H1 (cell line): Measurements from ENCODE around the gene POLR2J. TPM values are rescaled to one million over a fixed set of nuclear protein-coding genes. Genes with fewer than 3 reads are reported as not detected.

Experiments
- CTCF ChIA-PET: fragments of 300-600 bp; sonication (Branson Sonifier 250); formaldehyde crosslinking; loops from one replicate; lab custom pipeline; 2021; ENCODE audit not compliant: partially characterized antibody; lab: Charles Lee
- POLR2A ChIA-PET: fragments of 300-600 bp; sonication (Branson Sonifier 250); formaldehyde crosslinking; loops from one replicate; lab custom pipeline; 2021; ENCODE audit warnings: inconsistent platforms; ENCODE audit not compliant: partially characterized antibody; lab: Charles Lee
- DNase-seq, 2 experiments: peaks; one replicate each; pipeline versions ENCODE4 v3.0.0 to v3.0.0-alpha.2; 2010 to 2022; ENCODE audit warnings: low spot score in 2 of 2, low read depth in 1 of 2, mixed read lengths in 1 of 2
- FAIRE-seq: peaks from 2 replicates; lab custom pipeline; 2011; peaks lifted over from hg19 to GRCh38; lab: Jason Lieb, UNC
- H2AFZ ChIP-seq: 2 replicates; pipeline ENCODE4 v1.8.1; 2012; ENCODE audit warnings: low read length, inconsistent platforms
- H2AK5ac ChIP-seq: 2 replicates; pipeline ENCODE4 v1.6.1; 2013; ENCODE audit warnings: low read depth, low read length
- H2BK120ac ChIP-seq: replicated peaks from 2 replicates; pipeline ENCODE3; 2013; ENCODE audit warnings: low read depth, low read length, inconsistent platforms
- H2BK12ac ChIP-seq: 2 replicates; pipeline ENCODE4 v1.6.1; 2013; ENCODE audit warnings: low read depth, low read length
- H2BK15ac ChIP-seq: 2 replicates; pipeline ENCODE4 v1.6.1; 2013; ENCODE audit warnings: low read length
- H2BK20ac ChIP-seq: 2 replicates; pipeline ENCODE4 v1.6.1; 2013; ENCODE audit warnings: low read length
- H2BK5ac ChIP-seq: 2 replicates; pipeline ENCODE4 v1.6.1; 2013; ENCODE audit warnings: low read depth, low read length
- H3K14ac ChIP-seq: 2 replicates; pipeline ENCODE4 v1.6.1; 2013; ENCODE audit warnings: inconsistent platforms; ENCODE audit not compliant: insufficient read length
- H3K18ac ChIP-seq: 2 replicates; pipeline ENCODE4 v1.6.1; 2013; ENCODE audit warnings: low read length; ENCODE audit errors: extremely low read depth
- H3K23ac ChIP-seq: 2 replicates; pipeline ENCODE4 v1.6.1; 2013; ENCODE audit warnings: inconsistent platforms; ENCODE audit not compliant: insufficient read length
- H3K23me2 ChIP-seq: 2 replicates; pipeline ENCODE4 v1.6.1; 2013; ENCODE audit warnings: low read depth, low read length
- H3K27ac ChIP-seq: 2 replicates; pipeline ENCODE4 v1.6.1; 2011; ENCODE audit warnings: low read depth, low read length, inconsistent platforms
- H3K27me3 ChIP-seq, 4 experiments: replicated peaks in 1 of 4; 1 replicate in 1 of 4; 2 replicates in 3 of 4; pipeline versions ENCODE4 v1.6.1 to v1.8.1; 2011 to 2013; ENCODE audit warnings: low read length in 3 of 4, mild to moderate bottlenecking in 3 of 4, inconsistent platforms in 2 of 4, mixed read lengths in 2 of 4, moderate library complexity in 1 of 4; ENCODE audit not compliant: control insufficient read depth in 3 of 4, insufficient read depth in 3 of 4; ENCODE audit errors: extremely low read depth in 1 of 4
- H3K36me3 ChIP-seq, 4 experiments: 2 replicates each; pipeline versions ENCODE4 v1.6.1 to v1.8.1; 2011 to 2013; ENCODE audit warnings: mild to moderate bottlenecking in 4 of 4, low read length in 3 of 4, moderate library complexity in 2 of 4, control low read depth in 1 of 4, inconsistent platforms in 1 of 4; ENCODE audit not compliant: insufficient read depth in 4 of 4, control insufficient read depth in 2 of 4
- H3K4ac ChIP-seq: replicated peaks from 2 replicates; pipeline ENCODE3; 2013; ENCODE audit warnings: low read length, low read depth, mixed read lengths, inconsistent platforms; ENCODE audit not compliant: insufficient read length
- H3K4me1 ChIP-seq, 4 experiments: replicated peaks in 1 of 4; 1 replicate in 1 of 4; 2 replicates in 3 of 4; pipeline versions ENCODE4 v1.6.1 to v1.8.1; 2011 to 2013; ENCODE audit warnings: low read length in 3 of 4, inconsistent platforms in 2 of 4, mixed read lengths in 1 of 4; ENCODE audit not compliant: insufficient read depth in 4 of 4, control insufficient read depth in 3 of 4
- H3K4me2 ChIP-seq, 2 experiments: 2 replicates each; pipeline versions ENCODE4 v1.6.1 to v1.8.1; 2011 to 2013; ENCODE audit warnings: low read depth in 2 of 2, low read length in 2 of 2, control low read depth in 1 of 2, inconsistent platforms in 1 of 2, mild to moderate bottlenecking in 1 of 2; ENCODE audit not compliant: insufficient read depth in 1 of 2
- H3K4me3 ChIP-seq, 4 experiments: fragments of 200-600, 300-600 bp in 1 of 4; sonication (generic), shearing (Covaris generic), sonication (Bioruptor Twin) in 1 of 4; 2 replicates each; pipeline versions ENCODE4 v1.5.1 to v1.8.1; 2011 to 2016; ENCODE audit warnings: low read length in 4 of 4, low read depth in 3 of 4, control low read depth in 2 of 4, inconsistent platforms in 2 of 4, mild to moderate bottlenecking in 2 of 4, mixed read lengths in 1 of 4, moderate library complexity in 1 of 4; ENCODE audit not compliant: insufficient read depth in 2 of 4; ENCODE audit errors: extremely low read depth in 1 of 4
- H3K56ac ChIP-seq: replicated peaks from 2 replicates; pipeline ENCODE3; 2013; ENCODE audit warnings: low read depth, mild to moderate bottlenecking, mixed read lengths, low read length, inconsistent platforms; ENCODE audit not compliant: insufficient read length
- H3K79me1 ChIP-seq: 2 replicates; pipeline ENCODE4 v1.6.1; 2013; ENCODE audit warnings: low read depth, low read length, control low read depth
- H3K79me2 ChIP-seq, 2 experiments: 2 replicates each; pipeline versions ENCODE4 v1.6.1 to v1.8.1; 2012 to 2013; ENCODE audit warnings: low read length in 2 of 2, mild to moderate bottlenecking in 2 of 2, inconsistent platforms in 1 of 2; ENCODE audit not compliant: insufficient read depth in 2 of 2, control insufficient read depth in 1 of 2
- H3K9ac ChIP-seq, 4 experiments: replicated peaks in 1 of 4; 1 replicate in 1 of 4; 2 replicates in 3 of 4; pipeline versions ENCODE4 v1.6.1 to v1.8.1; 2011 to 2013; ENCODE audit warnings: low read depth in 3 of 4, low read length in 3 of 4, control low read depth in 2 of 4, mild to moderate bottlenecking in 2 of 4, moderate library complexity in 2 of 4, inconsistent platforms in 1 of 4; ENCODE audit errors: extremely low read depth in 1 of 4
- H3K9me3 ChIP-seq, 2 experiments: 2 replicates each; pipeline versions ENCODE4 v1.6.1 to v1.8.1; 2012 to 2013; ENCODE audit warnings: mild to moderate bottlenecking in 2 of 2, moderate library complexity in 2 of 2, control low read depth in 1 of 2, inconsistent platforms in 1 of 2, low read depth in 1 of 2, low read length in 1 of 2, mixed read lengths in 1 of 2; ENCODE audit not compliant: insufficient read depth in 2 of 2
- H4K20me1 ChIP-seq, 2 experiments: replicated peaks in 1 of 2; 2 replicates each; pipeline versions ENCODE3 to v1.8.1; 2011 to 2013; ENCODE audit warnings: inconsistent platforms in 2 of 2, low read length in 2 of 2, mild to moderate bottlenecking in 1 of 2; ENCODE audit not compliant: insufficient read depth in 2 of 2, control insufficient read depth in 1 of 2
- H4K5ac ChIP-seq: 2 replicates; pipeline ENCODE4 v1.6.1; 2013; ENCODE audit warnings: low read length, low read depth, mixed read lengths, inconsistent platforms; ENCODE audit not compliant: insufficient read length
- H4K8ac ChIP-seq: 2 replicates; pipeline ENCODE4 v1.8.0; 2013; ENCODE audit warnings: mild to moderate bottlenecking, moderate library complexity, low read length, inconsistent platforms; ENCODE audit not compliant: insufficient read depth; ENCODE audit errors: extremely low read depth
- H4K91ac ChIP-seq: replicated peaks from 2 replicates; pipeline ENCODE3; 2013; ENCODE audit warnings: low read length, mixed read lengths, inconsistent platforms; ENCODE audit not compliant: insufficient read length
- CREB1 ChIP-seq: IDR thresholded peaks from 2 replicates; pipeline ENCODE4 v1.6.1; 2012; ENCODE audit warnings: inconsistent platforms
- E2F6 ChIP-seq: IDR thresholded peaks from 2 replicates; pipeline ENCODE4 v1.6.1; 2012; ENCODE audit warnings: inconsistent platforms
- EZH2 ChIP-seq: fragments of 200-600 bp; sonication (generic); IDR thresholded peaks from 2 replicates; pipeline ENCODE4 v1.7.1; 2012; ENCODE audit warnings: low read depth, mild to moderate bottlenecking, moderate library complexity, low read length, inconsistent platforms; ENCODE audit not compliant: severe bottlenecking
- KDM5A ChIP-seq: fragments of 200-600 bp; IDR thresholded peaks from 2 replicates; pipeline ENCODE4 v1.7.1; 2012; ENCODE audit warnings: mild to moderate bottlenecking, low read length, inconsistent platforms, mixed read lengths
- RXRA ChIP-seq: IDR thresholded peaks from 2 replicates; pipeline ENCODE4 v1.6.1; 2011; ENCODE audit warnings: low read depth, mild to moderate bottlenecking, low read length, moderate library complexity; ENCODE audit not compliant: insufficient read depth
- TEAD4 ChIP-seq: IDR thresholded peaks from 2 replicates; pipeline ENCODE4 v1.6.1; 2012; ENCODE audit warnings: low read depth, low read length, inconsistent platforms, mixed read lengths
- WGBS, 2 experiments: shearing (Covaris generic) in 1 of 2; methylation state at CpG; one replicate each; pipeline versions ENCODE4 v1.1.6 to v1.1.7; 2013 to 2015; ENCODE audit warnings: low lambda C conversion rate in 2 of 2, mixed read lengths in 2 of 2, inconsistent platforms in 1 of 2, low coverage in 1 of 2, missing lambda C conversion rate in 1 of 2; ENCODE audit not compliant: insufficient replicate concordance in 2 of 2, insufficient coverage in 1 of 2, insufficient read length in 1 of 2; ENCODE audit errors: extremely low coverage in 1 of 2, missing lambda C conversion rate in 1 of 2; 5-methylcytosine and 5-hydroxymethylcytosine counted together
- polyA plus RNA-seq, 7 experiments: library from polyadenylated mRNA; depleted of rRNA in 3 of 7; stranded (reverse) in 5 of 7; unstranded in 2 of 7; fragments of >200 nt in 5 of 7; fragments of 200-250 nt in 2 of 7; gene quantifications; 1 replicate in 5 of 7; 2 replicates in 1 of 7; 4 replicates in 1 of 7; pipeline versions ENCODE4 v1.2.1 to v1.2.3, GENCODE V29; 2011 to 2013; ENCODE audit warnings: missing spikeins in 2 of 7, mixed read lengths in 2 of 7
- total RNA-seq: library from RNA; stranded (reverse); fragmentation: NEBNext Ultra II Directional; extraction: Animal tissue kit (Norgen Biotek cat#: 25700); gene quantifications from 2 replicates; pipeline ENCODE4 v1.2.1, GENCODE V29; 2021

POLR2J gene
- total and polyA plus RNA-seq, 2 of the 8 experiments (the other 6 are each of a cell fraction or from before 2014, with no cell fraction given) = 54.1 to 113 TPM

- Histone ChIP-seq H3K27me3 (no peaks in the 10 kb centered on the region), H3K4ac (no peak overlapping the region), H4K8ac (no peak overlapping the region), H3K4me1 (peaks cover 0 to 16% (median 2%) of the 10 kb centered on the region in 4 experiments; a peak in 3 of 7 replicates), H4K91ac (no peak overlapping the region), H3K23ac (no peak overlapping the region), H3K36me3 (peaks cover 0 to 12% (median 5%) of the 10 kb centered on the region in 4 experiments; a peak in 5 of 8 replicates), H2AK5ac (no peak overlapping the region), H3K18ac (no peak overlapping the region), H3K56ac (no peak overlapping the region), H3K9me3 (no peaks in the 10 kb centered on the region), H4K20me1 (peaks cover 3 to 7% of the 10 kb centered on the region in 2 experiments), H2BK15ac (no peak overlapping the region), H2BK5ac (no peak overlapping the region), H2BK20ac (no peak overlapping the region), H2BK12ac (no peak overlapping the region), H3K9ac (no peak overlapping the region), H3K4me3 (no peak overlapping the region), H3K14ac (no peak overlapping the region), H3K79me2 (no peaks in the 10 kb centered on the region), H3K23me2 (no peaks in the 10 kb centered on the region), H3K4me2 (no peak overlapping the region), H2BK120ac (no peak overlapping the region), H4K5ac (no peak overlapping the region), H3K79me1 (no peaks in the 10 kb centered on the region), H3K27ac (no peak overlapping the region), H2AFZ (no peak overlapping the region)
- FAIRE-seq = no peak
- 94% methylated on average over 5 of the region's 5 CpGs; no CpG with 5 or more reads in 1 of the 2 experiments for WGBS, 2 experiments
- TF ChIP-seq TEAD4 (no peak), KDM5A (no peak), E2F6 (no peak), EZH2 (no peak), RXRA (no peak), CREB1 (no peak)
- POLR2A ChIA-PET = interaction anchor here (1.7 to 9.5 kb wide), 2 partner anchors 13 to 15 kb away, joined by 6 to 49 read pairs; no protein-coding TSS in a partner anchor
- CTCF ChIA-PET = interaction anchor here (1.8 to 2.1 kb wide), 3 partner anchors 11 to 17 kb away, joined by 4 to 8 read pairs (median 5); no protein-coding TSS in a partner anchor
- DNase-seq = no peak
Observed at GRCh38 chr7:102427019-102427405, 51.7 kb downstream of the POLR2J start.
